ENCODE data around the gene TRIO.

DNA sequence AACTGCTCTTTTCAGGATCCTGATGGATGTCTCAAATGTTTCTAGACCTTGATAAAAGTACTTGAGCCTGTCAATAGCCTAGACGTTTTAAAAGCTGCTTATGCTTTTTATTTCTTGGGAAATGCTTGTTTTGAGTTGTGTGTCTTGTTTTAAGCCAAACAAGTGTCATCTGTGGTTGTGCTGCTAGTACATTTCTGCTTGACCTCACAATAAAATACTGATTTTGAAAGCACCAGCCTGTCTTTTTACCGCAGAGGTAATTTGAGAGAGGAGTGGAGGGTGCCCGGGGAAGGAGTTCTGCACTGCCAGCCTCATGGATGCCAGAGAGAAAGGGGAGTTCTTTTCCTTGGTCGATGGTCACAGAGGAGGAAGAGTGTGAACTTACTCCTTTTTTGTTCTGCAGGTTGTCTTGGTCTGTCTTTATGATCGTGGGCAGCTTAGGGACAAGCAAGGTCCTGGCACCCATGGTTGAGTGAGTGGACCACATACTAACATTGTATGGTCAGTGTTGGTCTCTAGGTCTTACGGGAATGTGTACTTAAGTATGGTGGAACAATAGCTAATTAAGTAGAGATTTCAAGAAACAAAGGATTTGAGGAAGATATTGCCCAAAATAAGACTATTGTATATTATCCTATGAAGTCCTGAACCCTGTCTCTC lies 61.0 kb downstream of the TRIO start:
- no peak for TF ChIP-seq SP2 (IDR thresholded peaks at IDR 0.05; ENCODE audit: low read length)
- no peak for TF ChIP-seq POLR2A (IDR thresholded peaks at IDR 0.05; ENCODE audit: control extremely low read depth in 1 of 2, low read depth in 2 of 2, low read length in 2 of 2)
- no peak for TF ChIP-seq BACH1 (IDR thresholded peaks at IDR 0.05; ENCODE audit: low read length)
- no peak for TF ChIP-seq CTCF (IDR thresholded peaks at IDR 0.05; ENCODE audit: control extremely low read depth in 1 of 3, insufficient read depth in 1 of 3, low read depth in 1 of 3, low read length in 3 of 3)
- TF ChIP-seq CBX8 (IDR thresholded peaks at IDR 0.05; ENCODE audit: borderline replicate concordance, low read depth, low read length), result no peak
